ENCODE results near the gene EDC3.
"Not testable (repeated sequence)": the region's sequence is repeated elsewhere in the genome, so short reads cannot be mapped to it uniquely, and the experiment has no call there.

EDC3 gene

GRCh38 chr15:74695597-74696397, at the start of gene EDC3:
Gene EDC3 (minus strand): TSS chr15:74696024. CDS start chr15:74675124, 20,900 bp downstream.
- DNase-seq = peak; percentile 83 to 84

- DNase-seq = no peak
Measured at GRCh38 chr15:74742422-74742821, 46.6 kb upstream of the EDC3 start.

GRCh38 chr15:74738239-74738638, 42.4 kb upstream of the EDC3 start:
- DNase-seq = peak in 1 of 2 experiments; percentile 20

- DNase-seq = no peak
Measured at GRCh38 chr15:74735305-74735704, 39.5 kb upstream of the EDC3 start.

GRCh38 chr15:74733269-74733668, 37.4 kb upstream of the EDC3 start:
- no peak for DNase-seq

- DNase-seq = no peak
Measured at GRCh38 chr15:74732846-74733245, 37.0 kb upstream of the EDC3 start.

GRCh38 chr15:74730619-74731316, 34.9 kb upstream of the EDC3 start:
- DNase-seq = no peak

GRCh38 chr15:74729372-74729771, 33.5 kb upstream of the EDC3 start:
- DNase-seq = not testable (repeated sequence)

- not testable (repeated sequence) for DNase-seq
Measured at GRCh38 chr15:74728699-74729098, 32.9 kb upstream of the EDC3 start.

- DNase-seq = no peak
Measured at GRCh38 chr15:74727727-74728126, 31.9 kb upstream of the EDC3 start.

- peak in 1 of 2 experiments; percentile 3 for DNase-seq
Measured at GRCh38 chr15:74726774-74727164, 30.9 kb upstream of the EDC3 start.

- peak; percentile 34 to 61 for DNase-seq
Measured at GRCh38 chr15:74725845-74726773, 30.3 kb upstream of the EDC3 start.

- peak; percentile 10 to 42 for DNase-seq
Measured at GRCh38 chr15:74725225-74725774, 29.5 kb upstream of the EDC3 start, which contains the start of gene CYP1A1. Gene CYP1A1 (minus strand): TSS chr15:74725528. CDS start chr15:74723097, 2,431 bp downstream.

- DNase-seq = no peak
Measured at GRCh38 chr15:74724570-74725224, 28.9 kb upstream of the EDC3 start.

GRCh38 chr15:74723754-74724334, 28.0 kb upstream of the EDC3 start:
- no peak for DNase-seq

GRCh38 chr15:74723187-74723586, 27.4 kb upstream of the EDC3 start:
- no peak for DNase-seq

GRCh38 chr15:74722591-74722990, 26.8 kb upstream of the EDC3 start:
- no peak for DNase-seq

GRCh38 chr15:74716651-74717050, 20.8 kb upstream of the EDC3 start:
- no peak for DNase-seq

GRCh38 chr15:74712311-74712710, 16.5 kb upstream of the EDC3 start:
- DNase-seq = no peak

- DNase-seq = no peak
Measured at GRCh38 chr15:74710319-74711094, 14.7 kb upstream of the EDC3 start.

- DNase-seq = no peak
Measured at GRCh38 chr15:74709892-74710291, 14.1 kb upstream of the EDC3 start.

All from stimulated activated CD4-positive, alpha-beta T cell treated with anti-CD3 and anti-CD28 coated beads, Interleukin-4, amount 100 ng/mL, for 4 hours (primary cell).